ENCODE data around the gene PRKAA1.

DNA sequence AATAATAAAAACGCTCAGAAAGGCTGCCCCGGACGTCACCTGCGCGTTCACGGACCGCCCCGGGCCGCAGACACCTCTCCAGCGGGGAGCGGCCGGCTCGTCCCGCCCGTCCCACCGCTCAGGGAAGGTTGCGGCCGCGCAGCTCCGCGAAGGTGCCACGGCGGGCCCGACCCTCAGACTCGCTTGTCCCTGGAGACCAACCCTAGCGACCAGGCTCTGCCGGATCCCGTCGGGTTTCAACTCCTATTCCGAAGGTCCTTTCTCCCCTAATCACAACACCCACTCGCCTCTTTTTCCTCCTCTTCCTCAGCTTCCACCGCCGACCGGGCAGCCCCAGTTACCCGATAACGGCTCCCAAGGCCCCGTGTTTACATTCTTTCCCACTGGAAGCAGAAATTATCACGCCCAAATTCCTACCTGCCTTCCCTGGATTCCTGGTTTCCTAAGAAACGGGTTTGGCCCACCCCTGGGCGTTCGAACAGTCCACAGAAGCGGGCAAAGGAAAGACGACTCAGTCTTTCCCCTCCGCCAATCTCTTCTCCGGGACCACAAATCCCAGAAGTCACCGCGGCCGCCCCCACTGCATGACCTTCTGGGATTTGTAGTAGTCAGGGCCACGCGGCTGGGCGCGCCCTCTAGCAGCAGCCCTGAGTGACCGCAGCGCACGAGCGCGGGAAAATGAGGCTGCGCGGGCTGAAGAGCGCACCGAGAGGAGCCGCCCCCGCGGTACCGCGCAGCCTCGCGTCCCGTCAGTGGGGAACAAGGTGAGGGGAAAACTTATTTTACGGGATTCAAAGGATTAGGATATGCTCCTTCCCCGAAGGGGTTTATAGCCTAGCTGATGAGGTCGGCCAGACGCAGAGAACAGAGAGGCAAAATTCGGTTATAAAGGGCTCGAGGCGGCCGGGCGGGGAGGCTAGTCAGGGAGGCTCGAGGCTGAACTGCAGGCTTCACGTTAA lies 42.5 kb downstream of the PRKAA1 start, which contains the start of gene TTC33:
- TF ChIP-seq POLR2A (IDR thresholded peaks at IDR 0.05; ENCODE audit: low read depth, low read length): no peak
- TF ChIP-seq TAF1 (IDR thresholded peaks at IDR 0.05; ENCODE audit: low read depth, low read length): no peak
- peak; percentile 26; the same call in 1 of the 2 replicates for TF ChIP-seq POLR2AphosphoS5 (IDR thresholded peaks at IDR 0.05; ENCODE audit: low read depth, low read length)
- no peak for TF ChIP-seq SPI1 (IDR thresholded peaks at IDR 0.05; ENCODE audit: low read depth, low read length)
